ENCODE results near the gene CPZ.
"Not testable (repeated sequence)": the region's sequence is repeated elsewhere in the genome, so short reads cannot be mapped to it uniquely, and the experiment has no call there.

Gene CPZ

DNA sequence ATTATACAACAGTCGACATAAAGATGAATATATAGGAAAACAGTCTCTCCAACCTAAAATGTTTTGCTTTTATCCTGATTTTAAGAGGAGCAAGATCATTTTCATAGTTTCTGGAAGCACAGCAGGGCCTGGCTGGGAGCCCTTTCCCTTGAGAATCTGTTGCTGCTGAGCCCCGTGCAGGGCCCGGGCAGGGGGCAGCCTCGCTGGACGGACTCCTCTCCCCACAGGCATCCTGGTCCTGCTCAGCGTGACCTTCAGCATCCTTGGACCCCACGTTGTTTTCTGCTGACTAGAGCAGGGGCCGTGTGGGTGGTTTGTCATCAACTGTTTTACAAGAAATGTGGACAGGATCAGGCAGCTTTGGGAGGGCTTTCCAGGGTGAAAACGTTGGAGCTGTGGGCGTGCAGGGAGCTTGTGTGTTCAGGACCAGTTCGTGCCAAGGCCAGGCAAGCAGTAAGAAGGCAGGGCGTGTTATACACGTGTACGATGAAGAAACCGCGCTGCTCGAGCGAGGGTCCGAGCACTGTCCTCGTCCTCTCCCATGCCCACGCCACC lies 25.0 kb downstream of the CPZ start:
- no peaks in the 10 kb centered on the region for H3K27me3 ChIP-seq (ENCODE audit: low read depth, low read length)
- H3K36me3 ChIP-seq (ENCODE audit: control insufficient read depth in 1 of 2, insufficient read depth in 2 of 2, low read length in 2 of 2), result no peaks in the 10 kb centered on the region
- H3K4me3 ChIP-seq (ENCODE audit: low read depth in 1 of 2, low read length in 2 of 2), result no peak overlapping the region
- H3K27ac ChIP-seq (ENCODE audit: low read length), result no peak overlapping the region
- no peaks in the 10 kb centered on the region for H3K4me1 ChIP-seq (ENCODE audit: control insufficient read depth in 1 of 2, insufficient read depth in 2 of 2, low read length in 2 of 2)
- H3K9me3 ChIP-seq (ENCODE audit: control insufficient read depth in 1 of 2, low read length in 2 of 2), result no peaks in the 10 kb centered on the region

DNA sequence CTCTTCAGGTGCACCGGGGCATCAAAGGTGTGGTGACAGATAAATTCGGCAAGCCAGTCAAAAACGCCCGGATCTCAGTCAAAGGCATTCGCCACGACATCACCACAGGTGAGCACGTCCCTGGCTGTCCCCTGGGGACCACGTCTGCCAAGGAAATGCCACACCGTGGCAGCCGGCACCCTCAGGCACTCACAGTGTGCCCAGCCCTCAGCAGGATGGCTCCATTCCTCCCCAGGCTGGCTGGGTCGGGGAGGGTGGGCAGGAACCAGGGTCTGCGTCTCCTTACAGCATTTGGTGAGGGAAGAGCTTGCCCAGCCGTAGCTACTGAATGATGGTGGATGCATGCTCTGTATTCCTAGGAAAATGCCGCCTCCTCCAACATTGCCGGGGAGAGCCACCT lies 25.9 kb downstream of the CPZ start:
- Histone ChIP-seq H3K9me3 (ENCODE audit: control insufficient read depth in 1 of 2, low read length in 2 of 2) (no peaks in the 10 kb centered on the region), H3K4me3 (ENCODE audit: low read depth in 1 of 2, low read length in 2 of 2) (no peak overlapping the region), H3K36me3 (ENCODE audit: control insufficient read depth in 1 of 2, insufficient read depth in 2 of 2, low read length in 2 of 2) (no peaks in the 10 kb centered on the region), H3K27me3 (ENCODE audit: low read depth, low read length) (no peaks in the 10 kb centered on the region), H3K4me1 (ENCODE audit: control insufficient read depth in 1 of 2, insufficient read depth in 2 of 2, low read length in 2 of 2) (no peaks in the 10 kb centered on the region), H3K27ac (ENCODE audit: low read length) (no peak overlapping the region)

DNA sequence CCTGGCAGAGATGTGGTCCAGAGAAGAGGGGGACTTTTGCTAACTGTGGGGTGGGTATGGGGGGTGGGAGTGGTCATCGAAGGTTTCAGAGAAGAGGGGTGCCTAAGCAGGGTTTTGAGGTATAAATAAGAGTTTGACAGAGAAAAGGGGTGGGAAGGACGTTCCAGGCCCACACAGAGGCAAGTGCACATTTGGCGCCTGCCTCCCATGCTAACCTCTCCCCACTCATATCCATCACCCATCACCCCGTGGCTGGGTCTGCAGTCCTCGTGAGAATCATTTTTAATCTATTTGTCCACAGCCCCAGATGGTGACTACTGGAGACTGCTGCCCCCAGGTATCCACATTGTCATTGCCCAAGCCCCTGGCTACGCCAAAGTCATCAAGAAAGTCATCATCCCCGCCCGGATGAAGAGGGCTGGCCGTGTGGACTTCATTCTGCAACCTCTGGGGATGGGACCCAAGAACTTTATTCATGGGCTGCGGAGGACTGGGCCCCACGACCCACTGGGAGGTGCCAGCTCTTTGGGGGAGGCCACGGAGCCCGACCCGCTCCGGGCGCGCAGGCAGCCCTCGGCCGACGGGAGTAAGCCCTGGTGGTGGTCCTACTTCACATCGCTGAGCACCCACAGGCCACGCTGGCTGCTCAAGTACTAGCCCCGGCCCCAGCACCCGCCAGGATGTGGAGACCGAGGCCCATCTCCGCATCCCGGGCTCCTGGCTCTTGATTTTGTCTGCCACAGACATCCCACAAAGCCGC lies 26.6 kb downstream of the CPZ start:
- Histone ChIP-seq H3K4me3 (ENCODE audit: low read depth in 1 of 2, low read length in 2 of 2) (no peak overlapping the region), H3K4me1 (ENCODE audit: control insufficient read depth in 1 of 2, insufficient read depth in 2 of 2, low read length in 2 of 2) (no peaks in the 10 kb centered on the region), H3K27me3 (ENCODE audit: low read depth, low read length) (no peaks in the 10 kb centered on the region), H3K36me3 (ENCODE audit: control insufficient read depth in 1 of 2, insufficient read depth in 2 of 2, low read length in 2 of 2) (no peaks in the 10 kb centered on the region), H3K9me3 (ENCODE audit: control insufficient read depth in 1 of 2, low read length in 2 of 2) (no peaks in the 10 kb centered on the region), H3K27ac (ENCODE audit: low read length) (no peak overlapping the region)

DNA sequence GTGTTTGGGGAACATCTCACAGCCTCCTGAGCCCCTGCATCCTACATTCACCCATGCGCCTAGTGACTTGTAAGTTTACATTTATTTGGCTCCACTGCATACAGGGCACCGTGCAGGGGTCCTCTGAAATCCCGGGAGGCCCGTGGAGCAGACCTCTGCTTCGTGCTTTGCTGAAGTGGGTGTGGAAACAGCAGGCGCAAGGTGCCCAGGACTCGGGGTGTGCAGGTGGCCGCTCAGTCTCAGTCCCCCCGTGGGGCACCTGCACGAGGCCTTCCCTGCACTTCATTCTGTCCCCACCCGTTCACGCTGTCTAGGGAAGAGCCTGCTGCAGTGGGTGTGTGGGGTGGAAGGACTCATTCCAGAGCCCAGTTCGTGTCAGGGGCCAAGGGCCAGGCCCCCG lies 28.6 kb downstream of the CPZ start:
- not testable (repeated sequence) for H3K9me3 ChIP-seq (ENCODE audit: control insufficient read depth in 1 of 2, low read length in 2 of 2); H3K27me3 ChIP-seq (ENCODE audit: low read depth, low read length); H3K4me3 ChIP-seq (ENCODE audit: low read depth in 1 of 2, low read length in 2 of 2); H3K36me3 ChIP-seq (ENCODE audit: control insufficient read depth in 1 of 2, insufficient read depth in 2 of 2, low read length in 2 of 2); H3K4me1 ChIP-seq (ENCODE audit: control insufficient read depth in 1 of 2, insufficient read depth in 2 of 2, low read length in 2 of 2); H3K27ac ChIP-seq (ENCODE audit: low read length)

DNA sequence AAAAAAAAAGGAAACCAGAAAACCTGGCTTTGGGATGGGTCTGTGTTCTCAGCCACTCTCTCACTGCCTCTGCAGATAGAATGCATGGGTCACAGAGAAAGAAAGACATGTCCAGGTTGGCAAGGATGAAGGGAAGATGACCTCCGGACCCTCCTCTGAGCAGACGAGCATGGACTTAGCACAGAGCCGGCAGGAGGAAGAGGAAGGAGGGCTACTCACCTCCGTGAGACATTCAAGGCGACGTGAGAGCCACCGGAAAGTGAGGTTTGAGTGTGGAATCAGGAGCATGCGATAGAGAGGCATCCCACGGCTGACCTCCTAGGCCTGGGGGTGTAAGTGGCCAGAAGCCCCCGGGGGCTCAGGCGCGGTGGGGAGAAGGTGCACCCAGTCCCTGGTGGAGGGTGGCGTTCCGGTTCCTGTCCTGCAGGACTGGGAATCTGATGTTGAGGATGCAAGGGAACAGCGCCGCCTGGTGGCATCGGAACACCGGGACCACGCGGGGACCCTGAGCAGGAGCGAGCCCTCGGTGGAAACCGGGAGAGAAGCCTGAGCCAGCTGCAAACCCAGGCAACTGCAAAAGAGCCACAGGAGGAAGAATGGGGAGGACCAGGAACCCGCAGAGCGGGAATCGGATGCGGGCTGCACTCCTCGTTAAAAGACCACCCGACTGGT lies 32.2 kb downstream of the CPZ start:
- not testable (repeated sequence) for H3K4me1 ChIP-seq (ENCODE audit: control insufficient read depth in 1 of 2, insufficient read depth in 2 of 2, low read length in 2 of 2); H3K9me3 ChIP-seq (ENCODE audit: control insufficient read depth in 1 of 2, low read length in 2 of 2); H3K4me3 ChIP-seq (ENCODE audit: low read depth in 1 of 2, low read length in 2 of 2); H3K36me3 ChIP-seq (ENCODE audit: control insufficient read depth in 1 of 2, insufficient read depth in 2 of 2, low read length in 2 of 2); H3K27me3 ChIP-seq (ENCODE audit: low read depth, low read length); H3K27ac ChIP-seq (ENCODE audit: low read length)

DNA sequence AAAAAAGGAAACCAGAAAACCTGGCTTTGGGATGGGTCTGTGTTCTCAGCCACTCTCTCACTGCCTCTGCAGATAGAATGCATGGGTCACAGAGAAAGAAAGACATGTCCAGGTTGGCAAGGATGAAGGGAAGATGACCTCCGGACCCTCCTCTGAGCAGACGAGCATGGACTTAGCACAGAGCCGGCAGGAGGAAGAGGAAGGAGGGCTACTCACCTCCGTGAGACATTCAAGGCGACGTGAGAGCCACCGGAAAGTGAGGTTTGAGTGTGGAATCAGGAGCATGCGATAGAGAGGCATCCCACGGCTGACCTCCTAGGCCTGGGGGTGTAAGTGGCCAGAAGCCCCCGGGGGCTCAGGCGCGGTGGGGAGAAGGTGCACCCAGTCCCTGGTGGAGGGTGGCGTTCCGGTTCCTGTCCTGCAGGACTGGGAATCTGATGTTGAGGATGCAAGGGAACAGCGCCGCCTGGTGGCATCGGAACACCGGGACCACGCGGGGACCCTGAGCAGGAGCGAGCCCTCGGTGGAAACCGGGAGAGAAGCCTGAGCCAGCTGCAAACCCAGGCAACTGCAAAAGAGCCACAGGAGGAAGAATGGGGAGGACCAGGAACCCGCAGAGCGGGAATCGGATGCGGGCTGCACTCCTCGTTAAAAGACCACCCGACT lies 37.8 kb downstream of the CPZ start:
- H3K9me3 ChIP-seq (ENCODE audit: control insufficient read depth in 1 of 2, low read length in 2 of 2); H3K4me1 ChIP-seq (ENCODE audit: control insufficient read depth in 1 of 2, insufficient read depth in 2 of 2, low read length in 2 of 2); H3K36me3 ChIP-seq (ENCODE audit: control insufficient read depth in 1 of 2, insufficient read depth in 2 of 2, low read length in 2 of 2); H3K4me3 ChIP-seq (ENCODE audit: low read depth in 1 of 2, low read length in 2 of 2); H3K27me3 ChIP-seq (ENCODE audit: low read depth, low read length); H3K27ac ChIP-seq (ENCODE audit: low read length): not testable (repeated sequence)

DNA sequence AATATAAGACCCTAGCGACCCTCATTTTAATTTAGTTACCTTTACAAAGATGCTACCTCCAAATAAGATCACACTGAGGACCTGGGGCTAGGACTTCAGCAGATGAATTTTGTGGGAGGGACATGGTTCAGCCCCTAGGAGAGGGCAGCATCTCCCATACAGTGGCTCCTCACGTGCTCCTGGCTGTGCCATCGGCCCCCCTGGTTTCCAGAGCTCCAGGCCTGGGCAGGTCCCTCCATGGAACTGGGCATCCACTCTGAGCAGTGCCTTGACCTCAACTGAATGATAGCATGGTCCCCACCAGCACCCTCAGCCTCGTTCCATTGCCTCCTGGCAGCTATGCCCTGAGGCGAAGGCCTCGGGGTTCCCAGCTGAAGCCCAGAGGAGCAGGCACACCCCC lies 39.3 kb downstream of the CPZ start:
- H3K27ac ChIP-seq (ENCODE audit: low read length); H3K9me3 ChIP-seq (ENCODE audit: control insufficient read depth in 1 of 2, low read length in 2 of 2); H3K4me1 ChIP-seq (ENCODE audit: control insufficient read depth in 1 of 2, insufficient read depth in 2 of 2, low read length in 2 of 2); H3K36me3 ChIP-seq (ENCODE audit: control insufficient read depth in 1 of 2, insufficient read depth in 2 of 2, low read length in 2 of 2); H3K27me3 ChIP-seq (ENCODE audit: low read depth, low read length); H3K4me3 ChIP-seq (ENCODE audit: low read depth in 1 of 2, low read length in 2 of 2): not testable (repeated sequence)

DNA sequence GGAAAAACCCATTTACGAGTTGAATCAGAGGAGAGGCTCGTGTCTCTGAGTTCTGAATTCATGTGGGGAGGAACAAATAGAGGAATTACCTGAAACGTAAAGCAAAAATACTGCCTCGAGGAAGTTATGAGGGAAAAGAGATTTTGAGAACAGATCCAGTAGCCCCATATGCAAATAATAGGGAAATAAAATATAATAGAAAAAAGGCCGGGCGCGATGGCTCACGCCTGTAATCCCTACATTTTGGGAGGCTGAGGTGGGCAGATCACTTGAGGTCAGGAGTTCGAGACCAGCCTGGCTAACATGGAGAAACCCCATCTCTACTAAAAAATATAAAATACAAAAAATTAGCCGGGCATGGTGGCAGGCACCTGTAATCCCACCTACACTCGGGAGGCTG lies 42.2 kb downstream of the CPZ start:
- H3K27ac ChIP-seq (ENCODE audit: low read length); H3K4me1 ChIP-seq (ENCODE audit: control insufficient read depth in 1 of 2, insufficient read depth in 2 of 2, low read length in 2 of 2); H3K9me3 ChIP-seq (ENCODE audit: control insufficient read depth in 1 of 2, low read length in 2 of 2); H3K4me3 ChIP-seq (ENCODE audit: low read depth in 1 of 2, low read length in 2 of 2); H3K27me3 ChIP-seq (ENCODE audit: low read depth, low read length); H3K36me3 ChIP-seq (ENCODE audit: control insufficient read depth in 1 of 2, insufficient read depth in 2 of 2, low read length in 2 of 2): not testable (repeated sequence)

DNA sequence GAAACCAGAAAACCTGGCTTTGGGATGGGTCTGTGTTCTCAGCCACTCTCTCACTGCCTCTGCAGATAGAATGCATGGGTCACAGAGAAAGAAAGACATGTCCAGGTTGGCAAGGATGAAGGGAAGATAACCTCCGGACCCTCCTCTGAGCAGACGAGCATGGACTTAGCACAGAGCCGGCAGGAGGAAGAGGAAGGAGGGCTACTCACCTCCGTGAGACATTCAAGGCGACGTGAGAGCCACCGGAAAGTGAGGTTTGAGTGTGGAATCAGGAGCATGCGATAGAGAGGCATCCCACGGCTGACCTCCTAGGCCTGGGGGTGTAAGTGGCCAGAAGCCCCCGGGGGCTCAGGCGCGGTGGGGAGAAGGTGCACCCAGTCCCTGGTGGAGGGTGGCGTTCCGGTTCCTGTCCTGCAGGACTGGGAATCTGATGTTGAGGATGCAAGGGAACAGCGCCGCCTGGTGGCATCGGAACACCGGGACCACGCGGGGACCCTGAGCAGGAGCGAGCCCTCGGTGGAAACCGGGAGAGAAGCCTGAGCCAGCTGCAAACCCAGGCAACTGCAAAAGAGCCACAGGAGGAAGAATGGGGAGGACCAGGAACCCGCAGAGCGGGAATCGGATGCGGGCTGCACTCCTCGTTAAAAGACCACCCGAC lies 43.5 kb downstream of the CPZ start:
- H3K27me3 ChIP-seq (ENCODE audit: low read depth, low read length); H3K36me3 ChIP-seq (ENCODE audit: control insufficient read depth in 1 of 2, insufficient read depth in 2 of 2, low read length in 2 of 2); H3K27ac ChIP-seq (ENCODE audit: low read length); H3K9me3 ChIP-seq (ENCODE audit: control insufficient read depth in 1 of 2, low read length in 2 of 2); H3K4me1 ChIP-seq (ENCODE audit: control insufficient read depth in 1 of 2, insufficient read depth in 2 of 2, low read length in 2 of 2); H3K4me3 ChIP-seq (ENCODE audit: low read depth in 1 of 2, low read length in 2 of 2): not testable (repeated sequence)

DNA sequence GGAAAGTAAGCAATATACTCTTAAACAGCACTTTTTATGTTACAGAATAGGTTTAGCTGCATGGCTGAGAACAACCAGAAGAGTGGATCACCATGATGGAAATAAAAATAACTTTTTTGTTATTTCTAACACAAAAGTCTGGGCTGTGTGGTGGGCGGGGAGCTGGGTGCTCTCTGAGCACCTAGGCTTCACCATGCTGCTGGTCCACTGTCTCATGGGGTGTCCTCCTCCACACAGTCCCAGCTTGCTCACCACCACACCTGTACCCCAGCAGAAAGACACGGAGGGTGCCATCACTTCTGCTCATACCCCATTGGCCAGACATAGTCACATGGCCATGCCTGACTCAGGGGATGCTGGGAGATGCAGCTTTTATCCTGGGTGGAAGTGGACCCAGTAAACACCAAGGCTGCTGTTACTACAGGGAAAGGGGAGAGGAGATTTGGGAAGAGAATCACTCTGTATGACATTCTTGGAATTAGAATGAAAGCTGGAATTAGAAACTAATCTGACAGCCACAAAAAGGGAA lies 45.0 kb downstream of the CPZ start:
- Histone ChIP-seq H3K9me3 (ENCODE audit: control insufficient read depth in 1 of 2, low read length in 2 of 2) (no peaks in the 10 kb centered on the region), H3K4me3 (ENCODE audit: low read depth in 1 of 2, low read length in 2 of 2) (no peak overlapping the region), H3K36me3 (ENCODE audit: control insufficient read depth in 1 of 2, insufficient read depth in 2 of 2, low read length in 2 of 2) (no peaks in the 10 kb centered on the region), H3K27me3 (ENCODE audit: low read depth, low read length) (no peaks in the 10 kb centered on the region), H3K27ac (ENCODE audit: low read length) (no peak overlapping the region), H3K4me1 (ENCODE audit: control insufficient read depth in 1 of 2, insufficient read depth in 2 of 2, low read length in 2 of 2) (no peaks in the 10 kb centered on the region)

DNA sequence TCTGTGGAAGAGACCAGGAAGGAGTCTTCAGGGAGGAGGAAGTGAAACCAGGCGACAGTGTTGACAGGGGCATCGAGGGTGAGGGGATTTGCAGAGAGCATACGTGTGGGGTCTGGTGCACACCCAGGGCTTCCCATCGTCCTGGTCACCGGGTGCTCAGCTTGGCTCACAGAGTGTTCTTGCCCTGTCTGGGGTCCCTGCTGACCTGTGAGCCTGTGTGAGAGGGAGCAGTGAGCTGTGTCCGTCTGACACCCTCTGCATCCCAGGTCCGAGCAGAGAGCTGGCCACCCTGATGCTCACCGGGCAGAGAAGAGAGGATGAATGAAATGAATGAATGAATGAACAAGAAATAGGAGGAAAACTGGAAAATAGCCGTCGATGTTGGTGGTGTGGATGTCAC lies 46.5 kb downstream of the CPZ start:
- H3K27me3 ChIP-seq (ENCODE audit: low read depth, low read length), result no peaks in the 10 kb centered on the region
- no peaks in the 10 kb centered on the region for H3K9me3 ChIP-seq (ENCODE audit: control insufficient read depth in 1 of 2, low read length in 2 of 2)
- H3K4me3 ChIP-seq (ENCODE audit: low read depth in 1 of 2, low read length in 2 of 2), result no peak overlapping the region
- no peaks in the 10 kb centered on the region for H3K36me3 ChIP-seq (ENCODE audit: control insufficient read depth in 1 of 2, insufficient read depth in 2 of 2, low read length in 2 of 2)
- no peak overlapping the region for H3K27ac ChIP-seq (ENCODE audit: low read length)
- no peaks in the 10 kb centered on the region for H3K4me1 ChIP-seq (ENCODE audit: control insufficient read depth in 1 of 2, insufficient read depth in 2 of 2, low read length in 2 of 2)

Data from muscle layer of duodenum (tissue), 2 donors.